ENCODE data around the gene FOXG1. TPM values are rescaled to one million over a fixed set of nuclear protein-coding genes. Genes with fewer than 3 reads are reported as not detected.

The FOXG1 gene
- total and polyA plus RNA-seq, 2 of the 4 experiments (the other 2 are of a cell fraction) = not detected

- CTCF ChIA-PET = no interaction called here
- no peak overlapping the region for H3K9ac ChIP-seq (ENCODE audit: low read depth, low read length)
- H3K56ac ChIP-seq (ENCODE audit: extremely low read depth, insufficient read depth, low read length) = no peak overlapping the region
- no peak for TF ChIP-seq FOS (IDR thresholded peaks at IDR 0.05; ENCODE audit: low read depth, low read length)
- no peak for TF ChIP-seq RCOR1 (IDR thresholded peaks at IDR 0.05; ENCODE audit: insufficient replicate concordance, low read length)
- TF ChIP-seq NFE2L2 (IDR thresholded peaks at IDR 0.05; ENCODE audit: low read depth, low read length) = no peak
- no peak for TF ChIP-seq MXI1 (IDR thresholded peaks at IDR 0.05; ENCODE audit: borderline replicate concordance, low read depth, low read length)
- TF ChIP-seq, protein P1, sequence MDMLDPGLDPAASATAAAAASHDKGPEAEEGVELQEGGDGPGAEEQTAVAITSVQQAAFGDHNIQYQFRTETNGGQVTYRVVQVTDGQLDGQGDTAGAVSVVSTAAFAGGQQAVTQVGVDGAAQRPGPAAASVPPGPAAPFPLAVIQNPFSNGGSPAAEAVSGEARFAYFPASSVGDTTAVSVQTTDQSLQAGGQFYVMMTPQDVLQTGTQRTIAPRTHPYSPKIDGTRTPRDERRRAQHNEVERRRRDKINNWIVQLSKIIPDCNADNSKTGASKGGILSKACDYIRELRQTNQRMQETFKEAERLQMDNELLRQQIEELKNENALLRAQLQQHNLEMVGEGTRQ (IDR thresholded peaks at IDR 0.05; ENCODE audit: low read depth, low read length) = no peak
- no peak for TF ChIP-seq MAFK (IDR thresholded peaks at IDR 0.05; ENCODE audit: low read depth, low read length)
- TF ChIP-seq CTCF (conservative IDR thresholded peaks at IDR 0.05; ENCODE audit: low read depth, low read length) = no peak
- TF ChIP-seq SMC3 (IDR thresholded peaks at IDR 0.05; ENCODE audit: low read depth, low read length) = no peak
- TF ChIP-seq, protein P2, sequence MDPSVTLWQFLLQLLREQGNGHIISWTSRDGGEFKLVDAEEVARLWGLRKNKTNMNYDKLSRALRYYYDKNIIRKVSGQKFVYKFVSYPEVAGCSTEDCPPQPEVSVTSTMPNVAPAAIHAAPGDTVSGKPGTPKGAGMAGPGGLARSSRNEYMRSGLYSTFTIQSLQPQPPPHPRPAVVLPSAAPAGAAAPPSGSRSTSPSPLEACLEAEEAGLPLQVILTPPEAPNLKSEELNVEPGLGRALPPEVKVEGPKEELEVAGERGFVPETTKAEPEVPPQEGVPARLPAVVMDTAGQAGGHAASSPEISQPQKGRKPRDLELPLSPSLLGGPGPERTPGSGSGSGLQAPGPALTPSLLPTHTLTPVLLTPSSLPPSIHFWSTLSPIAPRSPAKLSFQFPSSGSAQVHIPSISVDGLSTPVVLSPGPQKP (IDR thresholded peaks at IDR 0.05; ENCODE audit: borderline replicate concordance, low read depth, low read length) = no peak
- no peaks in the 10 kb centered on the region for H3K36me3 ChIP-seq (ENCODE audit: control insufficient read depth, insufficient read depth, low read length)
- DNase-seq = no peak
- H3K9me3 ChIP-seq (ENCODE audit: control insufficient read depth, insufficient read depth, low read length) = no peaks in the 10 kb centered on the region
- no peak overlapping the region for H3K4me3 ChIP-seq (ENCODE audit: insufficient read depth, low read depth, low read length)
- 50% methylated on average over 1 of the region's 5 CpGs; no CpG with 5 or more reads in 1 of the 2 experiments for WGBS, 2 experiments (ENCODE audit: extremely low coverage in 2 of 2, insufficient read length in 1 of 2)
- in situ Hi-C loops (cut with MboI; ENCODE audit: low sequenced_read_pairs) = no loop called here
- no peak overlapping the region for H2BK120ac ChIP-seq (ENCODE audit: low read depth, low read length)
- no peak overlapping the region for H3K27ac ChIP-seq (ENCODE audit: insufficient read depth, low read length)
- no peak overlapping the region for H3K23ac ChIP-seq (ENCODE audit: low read depth, low read length)
- H3K4ac ChIP-seq (ENCODE audit: low read depth, low read length) = no peak overlapping the region
- no peaks in the 10 kb centered on the region for H3K4me1 ChIP-seq (ENCODE audit: control insufficient read depth, insufficient read depth, low read length)
- no peak overlapping the region for H2BK20ac ChIP-seq (ENCODE audit: low read depth, low read length)
- H2AK5ac ChIP-seq (ENCODE audit: low read depth, low read length) = no peak overlapping the region
- H3K4me2 ChIP-seq (ENCODE audit: low read depth, low read length) = no peak overlapping the region
- H3K9me1 ChIP-seq (ENCODE audit: insufficient read depth, low read length) = no peaks in the 10 kb centered on the region
- no peak overlapping the region for H2BK15ac ChIP-seq (ENCODE audit: low read depth, low read length)
- dilution Hi-C loops (cut with HindIII; ENCODE audit: low sequenced_read_pairs, unreplicated experiment) = no loop called here
- no peaks in the 10 kb centered on the region for H3K27me3 ChIP-seq (ENCODE audit: control insufficient read depth, insufficient read depth, low read length)
- H4K8ac ChIP-seq (ENCODE audit: low read depth in 2 of 2, low read length in 2 of 2) = no peak overlapping the region
- H4K91ac ChIP-seq (ENCODE audit: insufficient read depth, low read depth, low read length) = no peak overlapping the region
- no peak overlapping the region for H2BK5ac ChIP-seq (ENCODE audit: low read depth, low read length, poor library complexity, severe bottlenecking)
- H2AK9ac ChIP-seq (replicated peaks; ENCODE audit: low read depth, low read length, poor library complexity) = no peak overlapping the region
- BruUV-seq (replicated peaks) = no TSS peak
- H4K20me1 ChIP-seq (ENCODE audit: insufficient read depth, low read length) = no peaks in the 10 kb centered on the region
- no peak overlapping the region for H4K5ac ChIP-seq (ENCODE audit: low read depth, low read length)
- H3K18ac ChIP-seq (ENCODE audit: low read depth, low read length) = no peak overlapping the region
- POLR2A ChIA-PET (ENCODE audit: unreplicated experiment) = no interaction called here
- H2AFZ ChIP-seq (replicated peaks; ENCODE audit: low read length, poor library complexity) = no peak overlapping the region
- intact Hi-C loops (cut with micrococcal nuclease) = no loop called here
- no peak for ATAC-seq (ENCODE audit: low read depth)
- H3K14ac ChIP-seq (replicated peaks; ENCODE audit: low read depth, low read length) = no peak overlapping the region
- H3K79me1 ChIP-seq (ENCODE audit: low read depth in 1 of 2, low read length in 2 of 2) = no peaks in the 10 kb centered on the region
Measured at GRCh38 chr14:28719130-28719529, 47.5 kb upstream of the FOXG1 start.
